ENCODE data around the gene SLC4A9. TPM values are rescaled to one million over a fixed set of nuclear protein-coding genes. Genes with fewer than 3 reads are reported as not detected.
"Not testable (repeated sequence)": the region's sequence is repeated elsewhere in the genome, so short reads cannot be mapped to it uniquely, and the experiment has no call there.

SLC4A9 gene
- total and polyA plus RNA-seq, 2 experiments from 2014 or later = not detected

DNA sequence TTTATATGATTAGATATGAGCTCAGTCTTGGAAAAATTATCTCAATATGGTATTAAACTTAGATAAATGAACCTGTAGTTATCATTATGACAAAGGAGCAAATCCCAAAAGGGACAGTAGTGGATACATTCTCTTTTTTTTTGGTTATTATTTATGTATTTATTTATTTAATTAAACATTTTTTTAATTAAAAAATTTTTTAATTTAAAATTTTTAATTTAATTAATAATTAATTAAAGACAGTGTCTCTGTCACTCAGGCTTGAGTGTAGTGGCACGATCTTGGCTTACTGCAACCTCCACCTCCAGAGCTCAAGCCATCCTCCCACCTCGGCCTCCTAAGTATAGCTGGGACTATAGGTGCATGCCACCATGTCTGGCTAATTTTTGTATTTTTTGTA lies 57.2 kb downstream of the SLC4A9 start:
- DNase-seq (ENCODE audit: low read depth in 1 of 2, low spot score in 1 of 2) = no peak
- H3K9me3 ChIP-seq (ENCODE audit: low read depth) = no peaks in the 10 kb centered on the region
- no peak overlapping the region for H3K27ac ChIP-seq
- TF ChIP-seq, protein P1, sequence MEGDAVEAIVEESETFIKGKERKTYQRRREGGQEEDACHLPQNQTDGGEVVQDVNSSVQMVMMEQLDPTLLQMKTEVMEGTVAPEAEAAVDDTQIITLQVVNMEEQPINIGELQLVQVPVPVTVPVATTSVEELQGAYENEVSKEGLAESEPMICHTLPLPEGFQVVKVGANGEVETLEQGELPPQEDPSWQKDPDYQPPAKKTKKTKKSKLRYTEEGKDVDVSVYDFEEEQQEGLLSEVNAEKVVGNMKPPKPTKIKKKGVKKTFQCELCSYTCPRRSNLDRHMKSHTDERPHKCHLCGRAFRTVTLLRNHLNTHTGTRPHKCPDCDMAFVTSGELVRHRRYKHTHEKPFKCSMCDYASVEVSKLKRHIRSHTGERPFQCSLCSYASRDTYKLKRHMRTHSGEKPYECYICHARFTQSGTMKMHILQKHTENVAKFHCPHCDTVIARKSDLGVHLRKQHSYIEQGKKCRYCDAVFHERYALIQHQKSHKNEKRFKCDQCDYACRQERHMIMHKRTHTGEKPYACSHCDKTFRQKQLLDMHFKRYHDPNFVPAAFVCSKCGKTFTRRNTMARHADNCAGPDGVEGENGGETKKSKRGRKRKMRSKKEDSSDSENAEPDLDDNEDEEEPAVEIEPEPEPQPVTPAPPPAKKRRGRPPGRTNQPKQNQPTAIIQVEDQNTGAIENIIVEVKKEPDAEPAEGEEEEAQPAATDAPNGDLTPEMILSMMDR (IDR thresholded peaks at IDR 0.05; ENCODE audit: low read depth, low read length) = no peak
- H3K27me3 ChIP-seq = no peaks in the 10 kb centered on the region
- no peak overlapping the region for H3K4me3 ChIP-seq
- no peaks in the 10 kb centered on the region for H3K36me3 ChIP-seq
- H3K4me1 ChIP-seq (ENCODE audit: low read depth) = no peaks in the 10 kb centered on the region

DNA sequence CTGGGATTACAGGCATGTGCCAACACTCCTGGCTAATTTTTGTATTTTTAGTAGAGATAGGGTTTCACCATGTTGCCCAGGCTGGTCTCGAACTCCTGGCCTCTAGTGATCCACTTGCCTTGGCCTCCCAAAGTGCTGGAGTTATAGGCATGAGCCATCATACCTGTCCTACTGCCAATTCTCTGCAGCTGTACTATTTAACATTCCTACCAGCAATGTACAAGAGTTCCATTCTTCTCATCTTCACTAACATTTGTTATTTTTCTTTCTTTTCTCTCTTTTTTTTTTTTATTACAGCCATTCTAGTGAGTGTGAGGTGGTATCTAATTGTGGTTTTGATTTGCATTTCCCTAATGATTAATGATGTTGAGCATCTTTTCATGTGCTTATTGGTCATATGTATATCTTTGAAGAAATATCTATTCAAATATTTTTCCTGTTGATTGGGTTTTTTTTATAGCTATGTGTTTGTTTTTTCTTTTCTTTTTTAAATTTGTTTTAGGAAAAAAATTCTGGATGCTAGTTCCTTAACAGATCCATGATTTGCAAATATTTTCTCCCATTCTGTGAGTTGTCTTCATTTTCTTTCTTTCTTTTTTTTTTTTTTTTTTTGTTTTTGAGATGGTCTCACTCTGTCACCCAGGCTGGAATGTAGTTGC lies 59.0 kb downstream of the SLC4A9 start:
- Histone ChIP-seq H3K27ac (no peak overlapping the region), H3K4me1 (ENCODE audit: low read depth) (no peaks in the 10 kb centered on the region), H3K36me3 (no peaks in the 10 kb centered on the region), H3K4me3 (no peak overlapping the region), H3K9me3 (ENCODE audit: low read depth) (no peaks in the 10 kb centered on the region), H3K27me3 (no peaks in the 10 kb centered on the region)
- DNase-seq (ENCODE audit: low read depth in 1 of 2, low spot score in 1 of 2) = peak in 1 of 2 donors; percentile 3
- TF ChIP-seq, protein P1 (IDR thresholded peaks at IDR 0.05; ENCODE audit: low read depth, low read length) = no peak

DNA sequence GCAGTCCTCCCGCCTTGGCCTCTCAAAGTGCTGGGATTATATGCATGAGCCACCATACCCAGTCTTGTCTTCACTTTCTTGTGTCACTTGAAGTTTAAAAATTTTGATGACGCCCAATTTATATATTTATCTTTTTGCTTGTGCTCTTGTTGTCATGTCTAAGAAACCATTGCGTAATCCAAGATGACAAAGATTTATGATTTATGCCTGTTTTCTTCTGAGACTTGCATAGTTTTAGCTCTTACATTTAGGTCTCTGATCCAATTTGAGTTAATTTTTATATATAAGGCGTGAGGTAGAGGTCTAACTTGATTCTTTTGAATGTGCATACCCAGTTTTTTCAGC lies 60.2 kb downstream of the SLC4A9 start:
- Histone ChIP-seq H3K27me3 (no peaks in the 10 kb centered on the region), H3K9me3 (ENCODE audit: low read depth) (no peaks in the 10 kb centered on the region), H3K27ac (no peak overlapping the region), H3K4me1 (ENCODE audit: low read depth) (no peaks in the 10 kb centered on the region), H3K36me3 (no peaks in the 10 kb centered on the region), H3K4me3 (no peak overlapping the region)
- DNase-seq (ENCODE audit: low read depth in 1 of 2, low spot score in 1 of 2) = peak in 1 of 2 donors; percentile 8
- TF ChIP-seq, protein P1 (IDR thresholded peaks at IDR 0.05; ENCODE audit: low read depth, low read length) = no peak

GRCh38 chr5:140420665-140421361 lies 60.8 kb downstream of the SLC4A9 start:
- no peaks in the 10 kb centered on the region for H3K27me3 ChIP-seq
- H3K27ac ChIP-seq = no peak overlapping the region
- H3K9me3 ChIP-seq (ENCODE audit: low read depth) = no peaks in the 10 kb centered on the region
- TF ChIP-seq, protein P1 (IDR thresholded peaks at IDR 0.05; ENCODE audit: low read depth, low read length) = no peak
- DNase-seq (ENCODE audit: low read depth in 1 of 2, low spot score in 1 of 2) = no peak
- no peaks in the 10 kb centered on the region for H3K36me3 ChIP-seq
- no peak overlapping the region for H3K4me3 ChIP-seq
- H3K4me1 ChIP-seq (ENCODE audit: low read depth) = no peaks in the 10 kb centered on the region

GRCh38 chr5:140421375-140421774 lies 61.4 kb downstream of the SLC4A9 start:
- H3K27ac ChIP-seq; DNase-seq (ENCODE audit: low read depth in 1 of 2, low spot score in 1 of 2); H3K9me3 ChIP-seq (ENCODE audit: low read depth); H3K36me3 ChIP-seq; H3K4me1 ChIP-seq (ENCODE audit: low read depth); H3K4me3 ChIP-seq; H3K27me3 ChIP-seq: not testable (repeated sequence)

DNA sequence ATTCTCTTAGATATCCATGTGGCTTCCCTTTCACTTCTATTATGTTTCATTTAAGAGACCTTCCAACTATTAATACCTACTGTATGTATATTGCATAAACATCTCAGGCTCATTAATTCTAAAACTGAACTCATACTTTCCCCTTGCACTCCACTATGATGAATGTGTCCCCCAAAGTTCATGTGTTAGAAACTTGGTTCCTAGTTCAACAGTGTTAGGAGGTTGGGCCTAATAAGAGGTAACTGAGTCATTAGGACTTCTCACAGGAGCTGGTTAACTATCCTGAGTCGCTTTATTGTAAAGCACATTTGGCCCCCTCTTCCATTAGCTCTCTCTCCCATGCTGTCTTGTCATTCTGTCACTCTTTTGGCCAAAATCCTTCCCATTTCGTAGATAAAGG lies 63.6 kb downstream of the SLC4A9 start:
- Histone ChIP-seq H3K27me3 (no peaks in the 10 kb centered on the region), H3K9me3 (ENCODE audit: low read depth) (no peaks in the 10 kb centered on the region), H3K4me3 (no peak overlapping the region), H3K36me3 (no peaks in the 10 kb centered on the region), H3K27ac (no peak overlapping the region), H3K4me1 (ENCODE audit: low read depth) (no peaks in the 10 kb centered on the region)
- no peak for DNase-seq (ENCODE audit: low read depth in 1 of 2, low spot score in 1 of 2)
- TF ChIP-seq, protein P1 (IDR thresholded peaks at IDR 0.05; ENCODE audit: low read depth, low read length) = no peak

All from cardiac muscle cell (in vitro differentiated cells and primary cell).